K562 treated with DMSO at 1 percent for 12 hours (cell line): ENCODE data around the gene CRYGN. TPM values are rescaled to one million over a fixed set of nuclear protein-coding genes. Genes with fewer than 3 reads are reported as not detected.

Experiments used
- total RNA-seq: library from RNA; unstranded; fragments of 300-600 nt; gene quantifications from 2 replicates; pipeline ENCODE4 v1.2.3, GENCODE V29; 2022; ENCODE audit not compliant: insufficient read depth

Gene CRYGN
- total RNA-seq, result not detected in 2 replicates

GRCh38 chr7:151439855-151440798 is at the start of gene CRYGN:
TSS of gene CRYGN (minus strand) at chr7:151440141. CDS start at chr7:151439917, 224 bp downstream.

GRCh38 chr7:151409667-151410404 is 30.1 kb downstream of the CRYGN start, which contains the start of gene WDR86:
TSS of gene WDR86 (minus strand) at chr7:151410038. CDS start at chr7:151409589, 449 bp downstream.

Other genes starting within 250 kb of the CRYGN start
- gene H2BK1, start 229.7 kb downstream of the CRYGN start, total RNA-seq, result not detected in 2 replicates
- gene ABCF2, start 212.9 kb downstream of the CRYGN start, total RNA-seq, result 30.6 and 56.6 TPM in 2 replicates
- 52.2 and 73.3 TPM in 2 replicates for gene CHPF2, start 207.7 kb downstream of the CRYGN start, total RNA-seq
- gene SMARCD3, start 191.4 kb downstream of the CRYGN start, total RNA-seq, result 2.6 and 8.6 TPM in 2 replicates
- 58.7 and 96.9 TPM in 2 replicates for gene NUB1, start 98.3 kb downstream of the CRYGN start, total RNA-seq
- gene WDR86, start 30.1 kb downstream of the CRYGN start, total RNA-seq, result 0.53 TPM in 1 of 2 replicates, not detected in the other
- gene RHEB, start 79.8 kb upstream of the CRYGN start, total RNA-seq, result 72.2 and 110 TPM in 2 replicates